Stimulated activated CD4-positive, alpha-beta T cell treated with anti-CD3 and anti-CD28 coated beads, Interleukin-1b, Interleukin-23, amount 100 ng/mL, for 4 hours (primary cell): ENCODE data around the gene ACP4.
"Not testable (repeated sequence)": the region's sequence is repeated elsewhere in the genome, so short reads cannot be mapped to it uniquely, and the experiment has no call there.

ENCODE experiments used
- DNase-seq, 2 donors: peaks; one replicate each; pipeline ENCODE4 v3.0.0-alpha.2; 2020; ENCODE audit warnings: low read depth in 2 of 2

The ACP4 gene

DNA sequence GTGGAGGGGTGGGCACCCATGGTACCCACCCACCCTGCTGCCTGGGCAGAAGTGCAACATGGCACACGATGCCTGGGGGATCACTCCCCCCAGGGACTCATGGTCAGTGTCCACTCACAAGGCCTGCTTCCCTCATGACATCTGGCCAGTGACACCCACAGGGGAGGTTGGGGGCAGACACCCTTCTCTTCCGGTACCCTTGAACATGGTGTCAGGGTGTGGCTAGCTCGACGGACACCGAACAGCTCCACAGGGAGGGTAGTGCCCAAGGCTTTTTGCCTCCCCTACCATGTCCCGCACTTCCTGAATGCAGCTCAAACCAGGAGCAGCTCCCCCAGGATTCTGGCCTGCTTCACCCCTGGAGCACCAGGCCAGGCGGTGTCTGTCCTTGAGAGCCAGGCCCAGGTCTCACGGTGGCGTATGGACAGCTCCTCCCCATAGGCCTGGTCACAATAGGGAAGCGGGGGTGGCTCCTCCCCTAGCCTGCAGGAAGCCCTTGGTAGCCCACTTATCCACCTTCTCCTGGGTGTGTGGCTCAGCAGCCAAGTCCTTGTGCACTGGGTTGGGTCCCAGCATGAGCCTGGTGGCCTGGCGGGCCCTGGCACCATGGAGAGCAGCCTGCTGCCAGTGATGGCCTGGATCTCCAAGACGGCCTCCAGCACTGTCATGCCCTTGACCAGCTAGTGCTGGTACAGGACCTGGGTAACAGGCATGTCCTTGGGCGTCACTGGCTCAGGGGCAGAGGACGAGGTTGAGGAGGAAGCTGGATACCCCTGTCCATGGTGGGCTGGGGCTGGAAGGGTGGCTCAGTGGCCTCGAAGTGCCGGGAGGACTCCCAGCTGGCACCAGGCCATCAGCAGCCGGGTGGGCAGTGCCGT lies 7.8 kb downstream of the ACP4 start:
- no peak for DNase-seq

DNA sequence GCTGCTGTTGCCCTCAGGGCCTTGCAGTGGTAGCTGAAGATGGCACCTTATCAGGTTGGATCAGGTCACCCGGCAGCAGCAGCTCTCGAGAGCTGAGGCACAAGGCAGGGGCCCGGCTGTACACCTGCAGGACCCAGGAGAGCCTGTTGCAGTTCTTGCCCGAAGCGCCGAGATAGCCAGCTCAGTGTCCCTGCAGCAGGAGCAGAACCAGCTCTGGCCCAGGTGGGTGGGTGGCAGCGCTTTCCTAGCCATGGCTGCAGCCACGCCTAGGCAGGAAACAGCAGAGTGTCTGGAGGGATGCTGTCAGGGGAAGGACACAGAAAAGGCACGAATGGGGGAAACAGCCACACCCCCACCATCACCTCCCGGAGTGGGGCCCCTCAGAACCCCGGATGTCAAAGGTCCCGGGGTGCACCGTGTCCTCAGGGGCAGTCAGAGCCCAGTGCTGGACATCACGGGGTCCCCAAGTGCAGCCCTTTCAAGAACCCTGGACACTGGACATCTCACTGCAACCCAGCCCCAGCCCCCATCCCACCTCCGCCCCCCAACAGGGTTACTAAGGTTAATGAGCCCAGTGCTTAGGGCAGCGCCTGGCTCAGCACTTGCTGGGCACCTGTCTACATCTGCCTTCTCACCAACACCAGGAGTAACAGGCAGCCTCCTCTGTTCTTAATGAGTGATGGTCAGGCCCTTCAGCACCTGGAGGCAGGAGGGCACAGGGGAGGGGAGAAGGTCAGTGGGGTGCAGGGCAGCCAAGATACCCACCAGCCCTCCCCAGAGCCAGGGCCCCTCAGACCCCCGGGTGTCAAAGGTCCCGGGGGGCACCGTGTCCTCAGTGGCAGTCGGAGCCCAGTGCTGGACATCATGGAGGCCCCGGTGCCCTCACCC lies 8.7 kb downstream of the ACP4 start:
- DNase-seq, result no peak

DNA sequence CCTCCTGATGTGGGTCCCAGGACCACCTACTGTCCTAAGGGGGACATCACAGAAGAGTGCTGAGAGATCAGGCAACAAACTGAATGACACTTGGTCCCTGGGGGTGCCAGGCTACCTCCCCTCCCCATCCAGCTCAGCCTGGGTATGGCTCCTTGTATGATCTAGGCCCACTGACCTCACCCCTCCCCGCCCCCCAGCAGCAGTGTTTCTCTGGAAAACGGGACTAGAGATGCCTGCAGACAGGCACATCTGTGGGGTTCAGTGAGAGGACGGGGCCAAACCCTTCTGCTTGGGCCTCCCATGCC lies 9.3 kb downstream of the ACP4 start:
- no peak for DNase-seq

DNA sequence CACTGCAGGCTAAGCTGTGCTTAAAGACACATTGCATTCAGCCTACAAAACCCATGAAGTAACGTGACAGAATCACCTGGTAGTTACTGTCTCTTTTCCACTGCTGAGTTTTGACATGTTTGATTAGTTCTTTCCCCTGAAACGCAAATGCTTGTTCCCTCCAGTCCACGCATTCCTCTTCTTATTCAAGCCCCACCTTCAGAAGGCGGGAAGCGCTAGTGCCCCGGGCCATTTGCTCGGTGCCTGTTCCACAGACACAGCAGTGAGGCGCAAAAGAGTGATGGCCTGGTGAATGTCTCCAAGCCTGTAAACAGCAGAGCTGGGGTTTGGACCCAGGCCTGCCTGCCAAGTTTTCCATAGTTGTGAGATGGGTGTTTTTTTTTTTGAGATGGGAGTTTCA lies 10.9 kb downstream of the ACP4 start:
- DNase-seq, result no peak

DNA sequence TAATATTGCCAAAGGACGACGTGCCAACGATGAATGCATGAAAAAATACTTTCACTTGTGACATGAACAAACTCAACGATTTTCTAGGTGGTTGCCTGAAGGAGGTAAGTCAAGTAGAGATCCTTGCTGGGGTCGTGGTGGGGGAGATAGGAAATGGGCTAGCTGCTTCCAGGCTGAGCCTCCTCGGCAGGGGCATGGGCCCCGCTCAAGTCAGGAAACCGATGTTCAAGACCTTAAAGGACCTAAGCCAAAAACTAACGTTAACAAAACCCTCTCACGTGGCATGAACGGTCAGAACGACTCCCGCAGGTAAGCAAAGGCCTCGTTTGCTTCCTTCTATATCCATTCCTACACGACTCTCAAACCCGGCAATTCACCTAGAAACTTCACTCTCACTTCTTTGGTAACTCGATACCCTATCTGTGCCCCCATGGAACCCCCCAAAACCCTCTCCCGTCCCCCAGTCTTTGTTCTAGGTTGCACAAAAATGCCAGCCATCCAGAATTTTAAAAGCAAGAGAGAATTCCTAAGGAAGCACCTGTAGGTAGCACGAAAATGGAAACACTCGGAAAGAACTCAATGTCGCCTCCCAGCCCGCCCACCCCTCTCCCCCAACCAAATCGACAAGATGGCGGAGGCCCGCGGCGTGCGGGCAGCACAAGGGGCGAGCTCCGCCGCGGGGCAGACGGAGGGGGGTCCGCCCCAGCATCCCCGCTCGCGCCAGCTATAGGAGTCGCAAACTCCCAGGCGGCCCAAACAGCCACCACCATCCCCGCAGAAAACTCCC lies 13.6 kb downstream of the ACP4 start:
- DNase-seq, result peak in 1 of 2 donors; percentile 48

DNA sequence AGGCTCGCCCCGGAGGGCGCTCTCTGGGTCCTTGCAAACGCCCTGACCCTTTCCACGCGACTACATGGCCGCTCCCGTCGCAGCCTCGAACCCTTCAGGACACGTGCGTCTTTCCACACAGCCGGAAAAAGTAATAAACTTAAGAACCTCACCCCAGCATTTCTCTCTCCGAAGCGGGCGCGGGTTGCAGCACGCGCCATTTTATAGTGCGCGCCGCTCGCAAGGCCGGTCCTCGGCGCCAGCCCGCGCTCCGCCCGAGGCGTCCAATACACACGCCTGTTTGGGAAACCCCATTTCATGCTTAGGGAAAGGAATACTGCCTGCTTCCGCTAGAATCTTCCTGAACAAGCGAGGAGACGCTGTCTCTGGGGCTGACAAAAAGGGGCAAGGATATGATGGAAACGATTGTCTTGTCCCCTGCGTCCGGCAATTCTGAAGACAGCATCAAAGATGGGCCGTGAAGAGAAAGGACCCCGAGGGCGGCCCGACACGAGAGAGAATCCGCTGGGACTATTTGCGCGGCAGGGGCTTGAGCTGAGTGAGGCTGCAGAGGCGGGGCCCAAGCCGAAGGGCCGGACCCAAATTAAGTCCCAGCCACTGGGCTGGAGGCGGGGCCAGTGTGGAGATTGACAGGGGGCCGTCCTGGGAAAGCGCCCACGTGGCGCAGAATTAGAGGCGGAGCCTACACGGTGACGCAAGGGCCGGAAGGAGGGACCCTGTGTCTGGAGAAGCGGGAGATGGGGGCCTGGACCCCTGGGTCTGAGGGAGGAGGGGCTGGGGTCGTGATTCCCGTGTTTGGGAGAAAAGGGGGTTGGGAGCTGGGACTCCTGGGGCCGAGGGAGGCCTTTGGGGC lies 14.4 kb downstream of the ACP4 start:
- peak; percentile 96 to 98 for DNase-seq

DNA sequence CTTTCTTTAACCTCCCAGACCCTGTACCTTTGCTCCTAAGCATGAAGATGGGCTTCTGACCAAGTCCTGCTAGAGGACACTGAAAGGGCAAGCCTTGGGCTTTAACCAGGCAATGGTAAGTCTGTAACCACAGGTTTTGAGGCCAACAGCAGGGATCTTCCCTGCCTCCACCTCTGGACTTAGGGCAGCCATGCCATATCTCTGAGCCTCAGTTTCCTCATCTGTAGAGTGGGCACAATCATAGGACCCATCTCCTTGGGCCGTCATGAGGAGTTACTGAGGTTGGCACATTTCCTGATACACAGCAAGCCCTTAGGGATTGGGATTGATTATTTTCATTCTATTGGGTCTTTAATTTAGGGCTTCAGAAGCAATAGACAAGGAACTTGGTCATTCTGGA lies 18.6 kb downstream of the ACP4 start:
- DNase-seq, result no peak

DNA sequence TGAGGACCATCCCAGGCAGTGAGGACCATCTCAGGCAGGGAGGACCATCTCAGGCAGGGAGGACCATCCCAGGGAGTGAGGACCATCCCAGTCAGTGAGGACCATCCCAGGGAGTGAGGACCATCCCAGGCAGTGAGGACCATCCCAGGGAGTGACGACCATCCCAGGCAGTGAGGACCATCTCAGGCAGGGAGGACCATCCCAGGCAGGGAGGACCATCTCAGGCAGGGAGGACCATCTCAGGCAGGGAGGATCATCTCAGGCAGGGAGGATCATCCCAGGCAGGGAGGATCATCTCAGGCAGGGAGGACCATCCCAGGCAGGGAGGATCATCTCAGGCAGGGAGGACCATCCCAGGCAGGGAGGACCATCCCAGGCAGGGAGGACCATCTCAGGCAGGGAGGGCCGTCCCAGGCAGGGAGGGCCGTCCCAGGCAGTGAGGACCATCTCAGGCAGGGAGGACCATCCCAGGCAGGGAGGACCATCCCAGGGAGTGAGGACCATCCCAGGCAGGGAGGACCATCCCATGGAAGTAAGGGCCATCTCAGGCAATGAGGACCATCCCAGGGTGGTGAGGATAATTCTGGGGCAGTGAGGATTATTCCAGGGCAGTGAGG lies 21.5 kb downstream of the ACP4 start:
- not testable (repeated sequence) for DNase-seq

DNA sequence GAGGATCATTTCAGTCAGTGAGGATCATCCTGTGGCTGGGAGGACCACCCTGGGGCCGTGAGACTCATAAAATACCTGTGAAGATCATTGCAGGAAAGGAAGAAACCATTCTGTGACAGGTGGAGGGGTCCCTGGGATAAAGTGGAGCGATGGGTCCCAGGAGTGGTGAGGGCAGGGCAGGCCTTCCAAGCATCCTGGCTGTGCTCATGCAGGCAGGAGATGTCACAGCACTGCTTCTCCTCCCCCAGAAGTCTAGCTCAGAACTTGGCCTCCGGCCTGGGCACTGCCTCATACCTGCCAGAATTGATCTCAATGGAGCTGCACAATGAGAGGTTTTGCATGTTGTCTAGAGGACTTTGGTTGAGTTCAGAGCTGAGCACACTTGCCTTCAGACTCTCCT lies 22.3 kb downstream of the ACP4 start:
- no peak for DNase-seq

DNA sequence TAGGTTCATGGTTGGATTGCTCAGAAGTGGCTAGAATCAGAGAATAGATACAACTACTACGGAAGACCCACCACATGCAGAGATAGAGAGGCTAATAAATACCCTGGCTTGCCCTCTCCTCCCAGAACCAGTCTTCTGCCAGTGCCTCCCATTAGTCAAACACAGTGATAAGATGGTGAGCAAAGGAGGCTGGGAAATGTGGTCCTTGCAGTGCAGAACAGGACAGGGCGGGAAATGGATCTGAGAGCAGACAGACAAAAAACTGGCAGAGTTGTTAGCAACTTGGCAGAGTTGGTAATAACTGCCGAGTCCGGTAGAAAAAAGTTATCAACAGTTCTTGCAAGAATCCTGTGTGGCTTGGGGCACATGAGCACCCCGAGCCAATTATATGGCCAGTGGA lies 24.7 kb downstream of the ACP4 start:
- DNase-seq, result no peak

DNA sequence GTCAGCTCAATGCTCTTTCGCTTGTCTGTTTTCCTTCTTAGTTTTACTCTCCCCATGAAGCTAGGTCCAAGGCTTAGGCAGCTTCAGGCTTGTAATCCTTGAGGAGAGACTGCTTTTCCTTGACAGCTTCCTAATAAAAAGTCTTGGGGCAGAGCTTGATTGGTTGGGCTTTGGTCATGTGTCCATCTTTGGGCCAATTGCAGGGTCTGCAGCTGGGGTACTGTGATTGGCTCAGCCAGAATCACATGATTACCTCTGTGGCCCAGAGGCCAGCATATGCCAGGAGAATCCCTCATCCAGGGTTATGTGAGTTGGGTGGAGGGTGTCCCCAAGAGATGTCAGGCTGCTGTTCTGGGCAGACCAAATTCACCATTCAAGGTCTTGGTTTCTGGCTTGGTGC lies 25.2 kb downstream of the ACP4 start:
- DNase-seq, result no peak

DNA sequence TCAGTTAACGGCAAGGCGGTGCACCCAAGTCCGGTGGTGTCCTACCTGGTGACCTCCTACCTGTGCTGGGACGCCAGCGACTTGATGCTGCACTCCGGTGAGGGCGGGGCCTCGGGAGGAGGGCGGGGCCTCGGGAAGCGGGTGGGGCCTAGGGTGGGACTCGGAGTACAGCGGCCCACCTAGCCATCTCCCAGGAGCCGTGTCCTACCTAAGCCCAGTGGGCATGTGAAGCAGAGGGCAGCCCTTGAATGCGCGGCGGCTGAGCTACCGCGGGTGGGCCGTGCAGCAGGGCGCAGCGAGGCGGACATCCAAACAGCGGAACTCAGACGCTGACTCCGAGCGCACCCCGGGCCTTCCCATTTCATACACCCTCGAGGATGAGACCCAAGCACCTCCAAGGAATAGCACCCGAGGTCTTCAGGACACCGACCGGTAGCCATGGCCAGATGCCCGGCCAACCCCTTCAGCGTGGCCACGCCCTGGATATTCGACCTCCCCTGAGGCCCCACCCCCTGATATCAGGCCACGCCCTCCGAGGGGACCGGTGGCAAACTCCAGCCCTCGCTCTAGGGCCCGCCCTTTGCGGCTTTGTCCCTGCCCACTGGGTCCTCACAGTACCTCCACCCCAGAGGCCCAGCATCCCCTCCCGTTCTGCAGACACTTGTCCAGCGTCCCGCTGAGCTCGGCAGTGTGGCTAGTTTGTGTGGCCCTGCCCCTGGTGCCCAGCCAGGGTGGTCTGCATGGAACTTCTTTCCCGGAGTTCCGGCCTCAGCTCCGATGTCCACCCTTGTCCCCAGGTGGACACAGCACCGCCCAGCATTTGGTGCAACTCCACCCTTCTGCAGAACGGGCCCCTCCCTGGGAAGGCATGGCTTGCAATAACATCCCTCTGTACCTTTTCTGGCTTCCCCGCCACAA lies 28.0 kb downstream of the ACP4 start:
- DNase-seq, result peak in 1 of 2 donors; percentile 51

DNA sequence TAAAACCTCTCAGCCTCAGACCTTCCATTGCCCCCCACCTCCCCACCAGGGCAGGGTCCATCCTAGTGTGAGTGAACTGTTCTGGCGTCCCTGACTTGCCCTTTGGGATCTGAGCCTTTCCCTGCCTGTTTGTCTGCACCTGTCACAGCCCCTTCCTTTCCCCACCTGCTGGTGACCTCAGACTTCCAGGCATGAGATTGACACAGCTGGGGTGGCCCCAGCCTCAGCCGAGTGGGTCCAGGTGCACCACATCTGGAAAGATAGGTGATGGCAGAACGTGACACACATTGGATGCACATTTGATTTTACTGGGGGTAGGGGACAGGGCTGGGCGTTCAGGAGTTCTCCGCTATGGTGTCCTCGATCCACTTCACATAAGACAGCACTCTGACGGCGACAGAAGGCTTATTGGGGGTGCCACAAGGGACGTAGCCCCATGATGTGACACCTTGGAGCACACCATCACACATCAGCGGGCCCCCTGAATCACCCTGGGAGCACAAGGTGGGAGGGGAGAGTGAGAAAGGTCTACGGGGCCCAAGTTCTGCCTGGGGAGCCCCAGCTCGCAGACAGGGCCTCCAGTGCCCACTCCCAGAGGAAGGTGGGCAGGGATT lies 28.8 kb downstream of the ACP4 start:
- DNase-seq, result no peak

DNA sequence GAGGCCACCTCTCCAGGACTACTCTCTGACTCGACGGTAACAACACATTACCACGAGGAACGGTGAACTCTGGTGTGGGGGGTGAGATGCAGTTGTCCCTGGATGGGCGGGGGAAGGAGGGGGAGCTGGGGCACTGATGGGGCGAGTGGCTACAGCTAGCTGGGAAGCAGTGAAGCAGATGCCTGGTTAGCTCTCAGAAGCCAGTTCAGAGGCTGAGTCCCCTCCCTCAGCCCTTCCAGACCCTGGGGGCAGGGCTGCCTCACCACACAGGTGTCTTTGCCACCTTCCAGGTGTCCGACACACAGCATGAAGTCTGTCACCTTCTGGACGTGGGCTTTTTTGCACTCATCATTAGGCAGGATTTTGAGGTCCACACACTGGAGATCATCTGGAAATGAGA lies 29.4 kb downstream of the ACP4 start:
- no peak for DNase-seq

DNA sequence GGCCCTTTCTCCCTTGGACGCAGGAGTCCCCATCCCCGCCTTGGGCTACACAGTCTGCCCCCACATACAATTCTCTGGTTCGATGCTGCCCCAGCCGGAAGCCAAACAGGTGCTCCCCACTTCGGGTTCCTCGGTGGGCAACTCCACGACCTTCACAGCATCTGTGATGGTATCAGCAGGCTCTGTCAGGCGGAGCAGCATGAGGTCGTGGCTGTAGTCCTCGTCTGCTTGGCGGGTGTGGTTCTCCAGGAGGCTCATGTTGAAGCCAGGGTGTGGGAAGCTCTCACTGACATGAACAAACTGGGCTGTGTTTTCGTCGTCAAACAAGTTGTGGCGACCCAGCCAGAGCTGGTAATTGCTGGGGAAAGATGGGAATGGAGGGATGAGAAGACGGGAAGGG lies 29.9 kb downstream of the ACP4 start:
- DNase-seq, result no peak

DNA sequence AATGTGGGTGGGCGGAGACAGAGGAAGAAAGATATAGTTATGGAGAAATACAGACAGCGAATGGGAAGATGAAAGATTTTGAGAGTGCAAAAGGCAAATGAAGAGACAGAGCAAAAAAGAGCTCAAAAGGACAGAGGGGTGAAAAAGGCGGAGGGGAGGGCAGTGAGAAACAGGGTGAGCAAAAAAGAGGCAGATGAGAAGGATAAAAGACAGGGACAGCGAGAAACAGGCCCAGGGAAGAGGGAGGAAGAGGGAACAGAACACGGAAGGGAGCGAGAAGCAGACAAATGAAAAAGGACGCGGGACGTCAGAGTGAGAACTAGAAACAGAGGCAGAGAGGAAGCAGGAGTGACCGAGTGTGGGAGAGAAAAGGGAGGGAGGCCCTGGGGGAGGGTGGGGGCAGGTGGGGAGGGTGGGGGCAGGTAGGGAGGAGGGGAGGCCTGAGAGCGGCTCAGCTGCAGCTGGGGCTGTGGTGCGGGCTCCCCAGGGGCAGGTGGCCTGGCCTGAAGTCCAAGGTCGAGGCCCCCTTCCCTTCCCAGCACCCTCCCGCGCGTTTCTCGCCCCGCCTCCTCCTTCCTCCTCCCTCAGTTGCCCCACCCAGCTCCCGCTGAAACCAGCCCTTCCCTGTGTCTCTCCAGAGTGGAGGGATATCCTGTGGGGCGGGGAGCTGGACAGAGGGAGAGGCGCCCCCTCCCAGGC lies 30.5 kb downstream of the ACP4 start:
- no peak for DNase-seq

DNA sequence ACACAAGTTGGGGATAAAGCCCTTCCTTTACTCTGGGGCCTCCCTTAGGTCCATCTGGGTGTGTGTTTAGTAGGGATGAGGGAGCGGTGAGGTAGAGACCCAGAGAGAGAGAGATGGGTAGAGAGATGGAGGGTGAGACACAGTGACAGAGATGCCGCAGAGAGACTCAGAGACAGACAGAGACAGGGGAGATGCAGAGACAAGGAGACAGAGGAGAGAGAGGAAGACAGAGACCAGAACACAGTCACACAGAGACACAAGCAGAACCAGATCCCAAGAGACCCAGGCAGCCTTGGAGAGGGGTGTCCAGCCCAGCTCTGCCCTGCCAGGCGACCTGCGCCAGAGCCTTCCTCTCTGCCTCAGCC lies 31.0 kb downstream of the ACP4 start:
- no peak for DNase-seq

DNA sequence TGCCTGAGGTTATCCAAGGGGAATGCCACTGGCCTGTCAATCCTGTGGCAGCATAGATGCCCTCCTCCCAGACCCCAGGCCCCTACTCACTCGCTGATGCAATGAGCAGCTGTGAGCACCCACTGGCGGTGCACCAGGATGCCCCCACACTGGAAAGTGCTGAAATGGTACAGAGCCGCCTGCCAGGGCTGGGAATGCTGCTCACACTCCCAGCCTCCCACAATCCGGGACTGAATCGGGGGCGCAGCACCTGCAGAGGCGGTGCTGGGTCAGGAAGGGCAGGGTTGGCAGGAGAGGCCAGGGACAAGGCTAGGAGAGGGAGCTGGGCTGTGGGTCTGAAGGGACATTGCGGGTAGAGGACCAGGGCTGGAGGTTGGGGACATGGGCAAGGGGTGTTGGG lies 31.4 kb downstream of the ACP4 start:
- DNase-seq, result no peak

DNA sequence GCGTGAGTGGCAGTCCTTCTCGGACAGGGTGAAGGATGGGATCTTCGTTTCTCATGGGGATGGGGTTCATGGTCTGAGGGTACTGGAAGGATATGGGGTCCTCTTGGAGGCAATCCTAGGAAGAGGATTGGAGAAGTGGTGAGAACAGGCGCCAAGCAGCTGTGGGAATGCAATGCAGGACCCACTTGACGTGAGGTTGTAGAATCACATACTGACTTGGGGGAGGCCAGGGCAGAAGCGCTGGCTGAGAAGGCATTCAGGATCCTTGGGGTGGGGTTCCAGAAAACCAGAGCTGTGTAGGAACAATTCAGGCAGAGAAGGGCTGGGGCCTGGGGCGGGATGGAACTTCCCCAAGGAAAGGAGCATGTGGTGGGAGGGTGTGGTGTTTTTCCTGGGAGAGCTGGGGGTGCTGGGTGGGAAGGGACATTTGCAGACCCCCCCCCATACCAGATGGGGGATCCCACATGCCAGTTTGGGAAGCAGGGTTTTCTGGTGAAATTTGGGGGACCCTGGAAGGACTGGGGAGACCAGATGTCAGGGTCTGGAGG lies 32.5 kb downstream of the ACP4 start:
- DNase-seq, result no peak
